GM19193 (cell line): ENCODE results near the gene OSBP2.

ENCODE experiments used
- POLR2A ChIP-seq: IDR thresholded peaks from 4 replicates; pipeline ENCODE4 v1.6.1; 2011; ENCODE audit not compliant: insufficient read depth, insufficient read length; ENCODE audit errors: extremely low read depth

Gene OSBP2

GRCh38 chr22:30932661-30933060 is 238.0 kb downstream of the OSBP2 start:
- TF ChIP-seq POLR2A, result no peak

DNA sequence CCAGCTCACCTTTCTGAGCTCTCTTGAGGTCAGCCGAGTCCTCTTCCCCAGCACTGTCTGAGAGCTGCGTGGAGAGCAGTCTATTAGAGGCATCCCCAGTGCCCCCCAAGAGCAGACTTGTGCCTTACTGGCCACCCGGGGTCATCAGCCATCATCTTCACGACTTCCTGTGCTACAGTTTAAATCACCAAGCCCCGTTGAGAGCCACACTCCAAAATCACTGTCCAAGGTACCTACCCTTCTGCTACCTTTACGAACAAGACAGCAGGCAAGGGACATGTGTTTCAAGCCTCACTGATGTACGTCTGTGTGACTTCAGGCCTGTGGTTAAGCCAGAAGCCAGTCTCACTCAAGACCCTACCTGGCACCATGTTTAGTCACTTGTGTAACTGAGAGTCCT is 238.8 kb downstream of the OSBP2 start:
- no peak for TF ChIP-seq POLR2A

DNA sequence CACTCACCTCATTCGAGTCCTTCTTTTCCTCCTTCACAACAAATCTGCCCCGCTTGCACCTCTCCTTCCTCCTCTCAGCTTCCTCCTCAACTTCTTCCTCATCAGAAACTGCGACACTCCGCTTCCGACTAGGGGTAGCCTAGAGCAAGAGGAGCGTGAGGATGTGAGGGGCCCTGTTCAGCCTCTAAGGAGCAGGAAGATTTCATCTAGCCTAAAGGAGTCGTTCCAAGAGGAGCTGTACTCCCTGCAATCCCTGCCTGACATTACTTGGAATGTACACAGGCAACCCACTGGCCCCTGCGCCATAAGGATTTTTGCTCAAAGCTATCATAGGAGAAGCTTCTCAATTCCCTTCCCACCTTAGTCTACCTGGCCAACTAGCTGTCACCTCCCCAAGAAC is 239.4 kb downstream of the OSBP2 start:
- no peak for TF ChIP-seq POLR2A

GRCh38 chr22:30940685-30941362 is 246.2 kb downstream of the OSBP2 start:
- no peak for TF ChIP-seq POLR2A

DNA sequence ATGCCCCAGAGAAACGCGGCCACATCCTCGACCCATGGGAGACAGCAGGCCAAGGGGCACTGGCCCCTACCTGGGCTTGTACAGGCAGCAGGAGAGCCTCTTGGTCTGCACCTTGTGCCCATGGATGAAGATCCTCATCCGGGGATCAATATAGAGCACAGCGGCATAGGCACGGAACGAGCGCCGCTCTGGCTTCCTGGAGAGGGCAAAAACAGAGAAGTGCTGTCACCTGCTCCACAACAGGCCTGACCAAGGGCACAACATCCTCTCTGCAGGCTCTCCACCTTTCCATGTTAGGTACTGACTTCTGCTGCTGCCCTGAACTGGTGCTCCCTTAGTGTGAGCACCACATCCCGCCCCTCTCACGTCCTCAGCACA is 246.7 kb downstream of the OSBP2 start:
- TF ChIP-seq POLR2A, result no peak

DNA sequence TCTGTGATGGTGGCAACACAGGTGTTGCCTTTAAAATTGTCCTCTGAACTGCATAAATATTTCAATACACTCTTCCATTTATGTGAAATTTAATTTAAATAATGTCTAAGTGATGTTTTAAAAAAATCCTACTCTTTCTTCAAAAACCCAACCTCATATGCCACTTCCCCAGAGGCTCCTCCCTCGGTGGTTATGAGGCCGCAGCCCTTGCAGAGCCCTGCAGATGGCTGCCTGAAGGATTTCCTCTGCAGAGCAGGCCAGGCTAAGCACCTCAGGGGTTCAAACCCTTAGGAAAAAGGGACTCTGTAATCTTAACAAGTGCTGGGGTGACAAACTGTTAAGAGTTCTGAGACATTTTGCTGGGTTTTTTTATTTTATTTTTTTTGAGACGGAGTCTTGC is 248.7 kb downstream of the OSBP2 start:
- no peak for TF ChIP-seq POLR2A

GRCh38 chr22:30944986-30945385 is 250.3 kb downstream of the OSBP2 start:
- TF ChIP-seq POLR2A, result no peak

DNA sequence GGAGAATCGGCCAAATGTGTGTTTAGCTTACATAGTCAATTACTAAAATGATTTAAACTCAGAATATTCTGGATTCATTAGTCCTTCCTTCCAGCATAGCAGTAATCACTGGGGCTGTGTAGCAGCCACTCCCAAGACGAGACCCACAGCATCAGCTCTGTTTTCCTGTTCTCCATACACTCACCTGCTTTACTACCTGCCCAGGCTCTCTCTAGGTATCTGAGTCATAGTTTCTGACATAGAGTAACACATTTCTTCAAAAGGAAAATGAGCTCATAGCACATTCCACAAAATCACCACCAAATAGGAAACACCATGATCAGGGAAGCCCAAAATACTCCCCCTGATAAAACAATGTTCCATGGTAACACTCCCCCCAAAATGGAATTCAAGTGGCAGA is 251.0 kb downstream of the OSBP2 start:
- TF ChIP-seq POLR2A, result no peak

- TF ChIP-seq POLR2A, result no peak
Measured at GRCh38 chr22:30946354-30946753, 251.7 kb downstream of the OSBP2 start.

DNA sequence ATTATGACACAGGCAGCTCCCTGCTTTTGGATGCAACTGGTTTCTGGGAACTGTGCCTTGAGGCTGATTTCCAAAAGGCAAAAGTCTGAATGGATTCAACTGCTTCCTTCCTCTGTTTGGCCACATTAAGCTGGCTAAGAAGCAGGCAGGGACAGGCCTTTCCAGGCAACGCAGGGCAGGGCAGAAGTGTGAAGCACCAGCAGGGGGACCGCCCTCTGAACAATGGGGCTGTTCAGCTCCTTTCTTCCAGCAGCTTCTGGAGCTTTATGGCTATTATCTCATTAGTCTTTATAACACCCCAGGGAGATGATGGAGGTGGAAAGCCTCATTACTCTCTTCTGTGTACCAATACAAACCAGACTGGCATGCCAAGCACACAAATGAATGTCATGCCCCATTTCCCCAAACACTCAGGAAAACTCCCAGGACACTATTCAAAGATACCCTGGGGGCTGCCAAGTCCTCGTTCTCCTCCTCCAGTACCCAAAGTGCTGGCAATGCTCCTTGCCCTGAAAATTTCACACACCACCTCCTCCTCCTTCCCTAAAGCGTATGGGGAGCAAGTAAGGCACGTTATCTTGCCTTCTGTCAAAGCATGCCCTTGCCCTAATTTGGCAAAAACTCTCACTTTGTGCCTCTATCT is 252.6 kb downstream of the OSBP2 start:
- no peak for TF ChIP-seq POLR2A

GRCh38 chr22:30947816-30948454 is 253.3 kb downstream of the OSBP2 start:
- no peak for TF ChIP-seq POLR2A

- no peak for TF ChIP-seq POLR2A
Measured at GRCh38 chr22:30948930-30949342, 254.3 kb downstream of the OSBP2 start.

DNA sequence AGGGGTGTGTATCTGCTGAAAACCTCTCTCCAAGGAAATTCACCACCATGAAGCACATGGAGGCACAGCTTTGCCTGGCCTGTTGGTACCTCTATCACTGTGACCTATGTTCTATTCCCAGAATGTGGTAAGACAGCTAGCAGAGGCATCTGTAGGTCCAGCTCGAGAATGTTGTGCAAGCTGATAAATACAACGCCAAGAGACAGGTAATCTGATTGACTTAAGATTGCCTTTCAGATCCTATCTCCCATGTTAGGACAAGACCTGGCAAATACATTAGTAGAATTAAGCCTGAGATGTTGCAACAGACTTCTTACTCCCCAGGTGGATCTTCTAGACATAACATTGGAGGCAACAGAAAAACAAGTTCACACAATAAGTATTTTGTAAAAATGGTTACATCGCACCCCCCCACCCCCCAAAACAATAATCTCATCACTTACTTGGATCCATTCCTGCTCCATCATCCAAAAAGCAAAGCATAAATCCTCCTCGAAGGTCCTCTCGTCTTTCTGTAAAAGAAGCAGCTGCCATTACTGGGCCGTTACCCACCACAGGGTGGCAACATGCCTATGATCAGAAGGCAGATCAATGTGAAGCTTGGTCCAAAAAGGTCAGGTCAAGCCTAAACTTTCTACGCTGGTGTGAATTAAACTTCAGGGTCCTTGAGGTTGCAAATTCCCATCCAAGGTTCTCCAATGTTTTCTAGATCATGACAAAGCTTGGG is 255.4 kb downstream of the OSBP2 start:
- TF ChIP-seq POLR2A, result no peak

DNA sequence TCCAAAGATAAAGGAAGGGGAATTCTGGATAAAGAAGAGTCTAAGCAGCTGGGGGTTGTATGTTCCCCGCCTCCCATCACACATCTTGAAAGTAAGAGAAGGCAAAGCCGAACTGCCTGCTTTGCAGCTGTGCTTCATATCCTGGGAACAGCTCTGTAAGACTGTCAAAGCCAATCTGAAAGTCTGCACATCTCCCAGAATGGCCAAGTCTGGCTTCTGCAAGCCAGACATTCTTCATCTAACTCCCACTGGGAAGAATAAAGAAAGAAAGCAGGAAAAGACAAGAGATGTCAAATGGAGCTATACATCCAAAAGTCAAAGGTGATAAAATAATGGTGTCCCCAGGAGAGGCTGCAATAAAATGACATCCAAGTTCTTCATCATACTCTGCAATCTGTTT is 258.5 kb downstream of the OSBP2 start:
- no peak for TF ChIP-seq POLR2A

GRCh38 chr22:30955153-30955552 is 260.5 kb downstream of the OSBP2 start:
- TF ChIP-seq POLR2A, result no peak
